Sigmoid colon (tissue), 4 donors: ENCODE measurements around the gene ANKLE2.

ENCODE experiments used
- EP300 ChIP-seq, 4 donors: sonication (generic); formaldehyde crosslinking; IDR thresholded peaks; one replicate each; pipeline ENCODE4 v1.6.1; 2017; ENCODE audit warnings: antibody characterized with exemption in 4 of 4
- POLR2A ChIP-seq, 2 donors: fragments of 450-650 bp; IDR thresholded peaks; one replicate each; pipeline ENCODE4 v1.6.1; 2016; ENCODE audit warnings: antibody characterized with exemption in 2 of 2, mild to moderate bottlenecking in 2 of 2, moderate library complexity in 2 of 2
- TF ChIP-seq, protein P1 (sequence below), 4 experiments: fragments of 450-650 bp in 3 of 4; fragments of 200-600 bp in 1 of 4; IDR thresholded peaks; one replicate each; pipeline ENCODE4 v1.5.1; 2016 to 2019; ENCODE audit warnings: antibody characterized with exemption in 4 of 4, mild to moderate bottlenecking in 3 of 4, moderate library complexity in 2 of 4

DNA sequence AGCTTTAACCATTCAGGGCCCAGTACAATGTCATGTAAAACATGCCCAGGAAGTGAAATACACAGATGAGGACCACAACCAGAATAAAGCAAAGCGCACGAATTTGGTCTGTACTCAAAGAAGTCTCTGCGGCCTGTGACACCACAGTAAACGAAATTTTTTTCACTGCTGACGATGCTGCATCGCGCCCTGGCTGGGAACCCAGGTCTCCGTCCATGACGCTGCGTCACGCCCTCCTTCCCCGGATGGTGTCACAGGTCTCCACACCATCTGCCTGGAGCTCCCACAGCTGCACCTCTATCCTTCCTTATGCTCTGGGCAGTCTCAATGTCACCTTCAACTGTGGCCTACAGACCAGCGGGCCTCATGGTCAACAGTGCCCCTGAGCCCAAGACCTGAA lies 17.8 kb downstream of the ANKLE2 start:
- TF ChIP-seq, protein P1, sequence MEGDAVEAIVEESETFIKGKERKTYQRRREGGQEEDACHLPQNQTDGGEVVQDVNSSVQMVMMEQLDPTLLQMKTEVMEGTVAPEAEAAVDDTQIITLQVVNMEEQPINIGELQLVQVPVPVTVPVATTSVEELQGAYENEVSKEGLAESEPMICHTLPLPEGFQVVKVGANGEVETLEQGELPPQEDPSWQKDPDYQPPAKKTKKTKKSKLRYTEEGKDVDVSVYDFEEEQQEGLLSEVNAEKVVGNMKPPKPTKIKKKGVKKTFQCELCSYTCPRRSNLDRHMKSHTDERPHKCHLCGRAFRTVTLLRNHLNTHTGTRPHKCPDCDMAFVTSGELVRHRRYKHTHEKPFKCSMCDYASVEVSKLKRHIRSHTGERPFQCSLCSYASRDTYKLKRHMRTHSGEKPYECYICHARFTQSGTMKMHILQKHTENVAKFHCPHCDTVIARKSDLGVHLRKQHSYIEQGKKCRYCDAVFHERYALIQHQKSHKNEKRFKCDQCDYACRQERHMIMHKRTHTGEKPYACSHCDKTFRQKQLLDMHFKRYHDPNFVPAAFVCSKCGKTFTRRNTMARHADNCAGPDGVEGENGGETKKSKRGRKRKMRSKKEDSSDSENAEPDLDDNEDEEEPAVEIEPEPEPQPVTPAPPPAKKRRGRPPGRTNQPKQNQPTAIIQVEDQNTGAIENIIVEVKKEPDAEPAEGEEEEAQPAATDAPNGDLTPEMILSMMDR (IDR thresholded peaks at IDR 0.05): no peak
- TF ChIP-seq POLR2A (IDR thresholded peaks at IDR 0.05) (no peak), EP300 (IDR thresholded peaks at IDR 0.05) (no peak)
